Motor neuron (in vitro differentiated cells): ENCODE results near the gene TMEM138. TPM values are rescaled to one million over a fixed set of nuclear protein-coding genes. Genes with fewer than 3 reads are reported as not detected.

Experiments used
- ATAC-seq, 8 experiments: fragments of 200-7000 bp; cut with Tn5 transposase; replicated peaks in 6 of 8; 2 replicates each; pipeline ENCODE4 v1.8.0; 2021; ENCODE audit warnings: mild to moderate bottlenecking in 8 of 8, moderate library complexity in 8 of 8
- H3K27ac ChIP-seq, 2 donors: fragments of 250-450 bp; sonication (Bioruptor Pico); 2 replicates each; pipeline ENCODE4 v1.9.0; 2021; ENCODE audit warnings: antibody characterized with exemption in 2 of 2, mild to moderate bottlenecking in 2 of 2, moderate library complexity in 1 of 2
- H3K4me1 ChIP-seq, 2 donors: fragments of 250-450 bp; sonication (Bioruptor Pico); replicated peaks in 1 of 2; 2 replicates each; pipeline ENCODE4 v1.6.1; 2021; ENCODE audit warnings: antibody characterized with exemption in 2 of 2, mild to moderate bottlenecking in 2 of 2, moderate library complexity in 1 of 2
- H3K4me3 ChIP-seq, 5 donors: fragments of 250-450 bp; sonication (Bioruptor Pico); 2 replicates each; pipeline ENCODE4 v1.9.0; 2021; ENCODE audit warnings: antibody characterized with exemption in 5 of 5, mild to moderate bottlenecking in 5 of 5, moderate library complexity in 4 of 5
- whole genome bisulfite sequencing, 10 experiments: fragments of 450-650 bp; shearing (Covaris generic); methylation state at CpG; one replicate each; pipeline ENCODE4 v1.0.0; 2022; 5-methylcytosine and 5-hydroxymethylcytosine counted together
- in situ Hi-C, 9 experiments: fragments of 400-800 bp; cut with MboI; loops; one replicate each; pipeline ENCODE4 v1.15.0; 2021; ENCODE audit warnings: low sequenced_read_pairs in 9 of 9, low pct_unique_long_range_greater_than_20kb in 2 of 9; ENCODE audit not compliant: unreplicated experiment in 9 of 9
- total RNA-seq, 8 experiments: library from RNA; unstranded; fragments of 300-600 nt; gene quantifications; 2 replicates each; pipeline versions ENCODE4 v1.2.3 to v1.2.4, GENCODE V29; 2022

Gene TMEM138
- 10 to 100 TPM; 22.6 to 61.6 (median 39.0) TPM for total RNA-seq

DNA sequence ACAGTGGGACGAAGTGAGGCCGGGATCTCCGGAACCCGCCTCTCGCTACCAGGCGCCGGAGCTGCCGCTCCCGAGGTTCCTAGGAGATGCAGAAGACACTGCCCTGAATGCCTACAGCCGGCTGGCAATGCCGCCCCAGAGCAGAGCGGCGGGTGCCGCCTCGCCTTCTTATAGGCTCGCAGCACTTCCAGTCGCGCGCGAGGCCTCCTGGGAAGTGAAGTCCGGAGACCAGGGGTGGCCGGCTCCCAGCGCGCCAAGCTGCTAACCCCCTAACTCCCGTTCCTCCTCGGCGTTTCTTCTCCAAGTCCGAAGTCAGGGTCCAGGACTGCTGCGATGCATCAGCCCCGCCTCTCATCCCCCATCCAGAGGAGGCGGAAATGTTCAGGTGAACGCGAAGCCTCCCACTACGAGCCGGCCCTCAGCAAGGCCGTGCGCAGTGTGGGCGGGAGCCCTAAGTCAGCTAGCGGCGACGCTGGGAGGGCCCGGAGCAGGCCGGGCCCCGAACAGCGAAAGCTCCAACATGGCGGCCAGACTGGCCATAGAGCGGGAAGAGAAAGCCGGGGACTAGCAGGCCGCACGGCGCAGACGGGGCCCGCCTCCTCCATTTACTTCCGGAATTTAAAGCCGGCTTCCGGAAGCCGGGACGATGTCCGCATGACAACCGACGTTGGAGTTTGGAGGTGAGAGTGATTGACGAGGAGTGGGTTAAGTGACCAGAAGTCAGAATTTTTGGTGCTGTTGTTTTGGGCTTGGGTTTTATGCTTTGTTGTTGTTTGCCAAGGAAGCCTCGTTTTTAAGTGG, at the start of gene TMEM138, which contains the start of gene CYB561A3:
TMEM138 (plus strand) TSS at position 634 of the 801 bp plus-strand sequence. CDS start 2,017 bp downstream, outside the sequence.
CYB561A3 (minus strand) TSS at position 142 of the 801 bp plus-strand sequence. CDS start 5,169 bp downstream, outside the sequence.
- ATAC-seq: peak; percentile 91 to 94 (median 94)
- Histone ChIP-seq H3K4me1 (peaks cover 14 to 18% of the 10 kb centered on the region in 2 donors), H3K4me3 (peak within 1 kb of the TSS; percentile 52 to 94 (median 78)), H3K27ac (peak within 1 kb of the TSS; percentile 100)
- WGBS, 10 experiments: 0 to 1% (median 0%) methylated on average over 1 to 36 of the region's 63 CpGs; no CpG with 5 or more reads in 4 of the 10 experiments
- in situ Hi-C loops: no loop called here

DNA sequence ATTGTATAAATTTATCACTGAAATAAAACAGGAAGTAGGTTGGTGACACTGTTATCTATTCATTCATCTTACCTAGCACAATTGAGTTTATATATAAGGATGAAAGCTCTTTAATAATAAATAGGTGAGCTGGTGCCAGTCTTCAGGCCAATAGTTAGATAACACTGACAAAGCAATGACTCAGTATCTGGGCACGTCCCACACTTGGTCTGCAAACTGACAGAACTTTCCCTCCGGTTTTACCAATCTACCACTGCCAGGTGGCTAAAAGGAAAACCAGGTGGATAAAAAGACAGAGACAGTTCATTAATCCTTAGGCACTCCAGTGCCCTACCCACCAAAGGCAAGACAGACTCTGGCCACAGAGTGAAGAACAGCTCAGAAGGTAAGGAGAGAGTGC, 46.9 kb upstream of the TMEM138 start:
- Histone ChIP-seq H3K4me3 (no peak overlapping the region), H3K4me1 (no peaks in the 10 kb centered on the region), H3K27ac (no peak overlapping the region)
- in situ Hi-C loops: no loop called here
- 86 to 100% (median 100%) methylated on average over 1 to 2 of the region's 2 CpGs; no CpG with 5 or more reads in 5 of the 10 experiments for WGBS, 10 experiments
- ATAC-seq: no peak

DNA sequence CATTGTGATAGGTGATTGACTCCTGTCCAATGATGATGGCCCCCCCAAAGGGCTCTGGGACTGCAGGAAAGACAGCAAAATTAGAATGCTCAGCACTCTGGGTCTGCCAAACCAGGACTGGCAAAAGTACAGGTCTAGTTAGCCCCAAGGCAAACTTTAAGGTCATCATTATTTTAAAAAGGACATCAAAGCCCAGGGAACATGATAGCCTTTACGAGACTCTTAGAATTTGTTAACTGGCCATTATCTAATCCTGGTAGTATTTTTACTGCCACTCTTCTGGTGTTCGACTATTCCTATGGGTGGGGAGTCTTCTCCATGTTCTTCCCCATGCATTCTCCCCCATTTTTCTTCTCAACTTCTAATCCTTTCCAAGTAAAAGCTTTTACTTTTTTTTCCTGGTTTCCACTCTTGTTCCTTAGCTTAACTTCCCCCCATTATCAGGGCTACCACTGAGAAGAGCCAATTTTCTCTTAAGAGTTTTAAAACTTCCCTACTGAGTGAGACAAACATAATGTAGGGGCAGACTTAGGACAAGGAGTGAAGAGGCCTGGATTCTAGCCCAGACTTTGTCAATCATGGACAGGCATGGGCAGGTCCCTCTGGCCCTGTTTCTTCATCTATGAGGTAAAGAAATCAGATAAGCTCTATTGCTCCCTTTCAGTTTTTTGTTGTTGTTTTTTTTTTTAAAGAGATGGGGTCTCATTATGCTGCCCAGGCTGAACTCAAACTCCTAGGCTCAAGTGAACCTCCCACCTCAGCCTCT, 36.3 kb upstream of the TMEM138 start:
- Histone ChIP-seq H3K27ac (no peak overlapping the region), H3K4me3 (no peak overlapping the region), H3K4me1 (peaks cover under 1 to 2% of the 10 kb centered on the region in 2 donors)
- in situ Hi-C loops: loop anchor here in 1 of 9 experiments (25.0 kb wide), 1 partner anchor 311 kb away; no protein-coding TSS in a partner anchor
- ATAC-seq: peak in 3 of 8 experiments; percentile 26 to 66 (median 56)
- 55 to 100% (median 94%) methylated on average over 1 to 2 of the region's 2 CpGs; no CpG with 5 or more reads in 1 of the 10 experiments for WGBS, 10 experiments

DNA sequence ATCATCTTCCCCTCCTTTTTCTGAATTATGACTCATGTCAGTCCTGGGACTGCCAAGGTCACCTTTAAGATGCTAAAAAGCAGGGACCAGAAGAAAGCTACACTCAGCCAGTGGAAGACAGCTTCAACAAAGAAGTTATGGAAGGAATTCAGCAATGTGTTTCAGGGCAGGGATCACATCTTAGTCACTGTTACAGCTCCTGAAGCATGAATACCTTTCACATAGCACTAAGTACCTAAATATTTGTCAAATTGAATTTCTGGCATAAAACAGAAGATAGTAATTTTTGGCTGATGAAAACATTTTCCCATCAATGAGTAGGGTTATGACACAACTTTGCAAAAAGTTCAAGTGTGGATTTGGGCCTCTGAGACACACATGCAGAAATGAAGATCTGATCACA, 34.5 kb upstream of the TMEM138 start:
- in situ Hi-C loops: loop anchor here in 1 of 9 experiments (25.0 kb wide), 1 partner anchor 310 kb away; no protein-coding TSS in a partner anchor
- peak in 2 of 8 experiments; percentile 13 to 24 for ATAC-seq
- H3K4me3 ChIP-seq: no peak overlapping the region
- peaks cover 12 to 14% of the 10 kb centered on the region in 2 donors for H3K4me1 ChIP-seq
- H3K27ac ChIP-seq: no peak overlapping the region

DNA sequence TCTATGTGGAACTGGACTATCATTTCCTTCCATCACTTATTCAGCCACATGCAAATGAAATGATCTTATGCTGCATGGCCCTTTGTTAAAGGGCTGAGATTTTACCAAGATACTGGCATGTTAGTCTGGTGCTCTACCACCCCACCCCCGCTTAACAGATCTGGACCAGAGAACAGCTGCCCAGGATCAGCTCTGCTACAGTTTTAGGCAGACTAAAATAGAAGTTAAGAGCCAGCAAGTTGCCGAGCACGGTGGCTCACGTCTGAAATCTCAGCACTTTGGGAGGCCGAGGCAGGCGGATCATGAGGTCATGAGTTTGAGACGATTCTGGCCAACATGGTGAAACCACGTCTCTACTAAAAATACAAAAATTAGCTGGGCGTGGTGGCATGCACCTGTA, 33.8 kb upstream of the TMEM138 start:
- 93 to 100% (median 100%) methylated on average over 1 to 6 of the region's 9 CpGs; no CpG with 5 or more reads in 2 of the 10 experiments for WGBS, 10 experiments
- in situ Hi-C loops: loop anchor here in 1 of 9 experiments (25.0 kb wide), 1 partner anchor 309 kb away; no protein-coding TSS in a partner anchor

DNA sequence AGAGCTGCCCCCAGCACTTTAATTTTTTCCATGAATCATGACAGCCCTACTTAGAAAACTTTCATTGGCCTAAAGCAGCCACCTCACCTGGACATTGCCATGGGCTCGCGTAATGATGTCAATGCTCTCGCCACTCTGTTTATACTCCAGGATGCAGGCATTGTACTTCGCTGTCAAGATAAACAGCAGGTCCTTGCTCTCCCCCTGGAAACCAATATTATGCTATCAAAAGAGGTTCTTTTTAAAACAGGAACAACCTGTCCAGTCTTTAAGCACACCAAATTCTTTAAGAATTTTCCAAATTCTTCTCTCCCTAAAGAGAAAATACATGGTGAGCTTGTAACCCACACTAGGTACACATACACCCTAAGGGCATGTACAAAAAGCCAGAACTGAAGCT, 32.3 kb upstream of the TMEM138 start:
- in situ Hi-C loops: loop anchor here in 2 of 9 experiments (10.0 to 25.0 kb wide), 2 partner anchors 55 to 307 kb away; no protein-coding TSS in a partner anchor
- no peak overlapping the region for H3K4me3 ChIP-seq
- ATAC-seq: no peak
- WGBS, 10 experiments: 93 to 100% (median 97%) methylated on average over 1 to 4 of the region's 4 CpGs; no CpG with 5 or more reads in 4 of the 10 experiments
- H3K4me1 ChIP-seq: peaks cover 25 to 27% of the 10 kb centered on the region in 2 donors
- H3K27ac ChIP-seq: no peak overlapping the region

More for the DNA sequence above, 33.8 kb upstream of the TMEM138 start:
- Histone ChIP-seq H3K27ac (no peak overlapping the region), H3K4me3 (no peak overlapping the region), H3K4me1 (peaks cover 12 to 14% of the 10 kb centered on the region in 2 donors)
- ATAC-seq: no peak

DNA sequence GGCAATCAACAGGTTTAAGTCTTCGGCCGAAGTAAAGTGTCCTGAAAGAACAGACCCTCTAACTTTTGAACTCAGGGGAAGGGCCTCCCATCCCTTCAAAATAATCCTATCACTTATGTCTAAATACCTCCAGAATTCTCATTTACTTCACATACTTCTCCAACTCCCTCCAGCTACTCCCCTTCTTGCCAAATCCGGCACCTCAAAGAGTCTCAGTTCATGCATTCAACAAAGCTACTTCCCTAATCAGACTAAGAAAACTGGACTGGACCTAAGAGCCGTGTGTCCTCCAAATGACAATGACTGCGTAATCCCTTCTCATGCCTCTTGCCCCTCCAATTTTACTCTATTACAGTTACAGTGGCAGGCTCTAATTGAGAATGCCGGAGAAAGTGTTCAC, 30.5 kb upstream of the TMEM138 start:
- peak overlapping the region; percentile 58 to 95 (median 91) for H3K4me3 ChIP-seq
- ATAC-seq: no peak
- H3K4me1 ChIP-seq: peaks cover 33 to 39% of the 10 kb centered on the region in 2 donors
- H3K27ac ChIP-seq: no peak overlapping the region
- in situ Hi-C loops: loop anchor here in 2 of 9 experiments (10.0 to 25.0 kb wide), 2 partner anchors 53 to 306 kb away; no protein-coding TSS in a partner anchor
- 21 to 90% (median 74%) methylated on average over 2 to 6 of the region's 6 CpGs; no CpG with 5 or more reads in 1 of the 10 experiments for WGBS, 10 experiments

DNA sequence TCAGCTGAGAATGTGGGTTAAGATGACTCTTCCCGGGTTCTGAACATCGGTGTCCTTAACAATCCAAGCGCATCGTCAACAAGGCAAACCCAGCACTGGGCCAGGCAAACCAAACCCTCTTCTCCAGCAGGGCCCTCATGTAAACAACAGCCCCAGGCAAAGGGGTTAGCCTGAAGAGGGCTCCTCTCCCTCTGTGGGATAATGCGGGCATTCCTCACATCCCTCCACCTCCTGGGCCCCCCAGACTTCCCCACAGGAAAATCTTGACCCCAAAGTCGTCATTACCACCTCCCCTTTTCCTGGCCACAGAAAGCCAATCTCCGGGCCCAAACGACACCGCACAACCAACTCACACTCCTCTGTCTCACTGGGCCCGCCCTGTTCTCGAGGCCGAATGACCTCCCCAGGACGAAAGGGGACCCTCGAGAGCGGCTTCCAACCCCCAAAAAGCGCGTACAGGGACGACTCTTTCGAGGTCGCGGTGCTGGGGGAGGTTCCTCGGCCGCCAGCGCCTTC, 29.8 kb upstream of the TMEM138 start:
- Histone ChIP-seq H3K4me1 (peaks cover 34 to 41% of the 10 kb centered on the region in 2 donors), H3K27ac (peak overlapping the region; percentile 93 to 97), H3K4me3 (peak overlapping the region; percentile 58 to 95 (median 91))
- ATAC-seq: peak in 3 of 8 experiments; percentile 8 to 13 (median 12)
- WGBS, 10 experiments: 0 to 10% (median 0%) methylated on average over 1 to 4 of the region's 24 CpGs; no CpG with 5 or more reads in 4 of the 10 experiments
- in situ Hi-C loops: loop anchor here in 2 of 9 experiments (10.0 to 25.0 kb wide), 2 partner anchors 52 to 305 kb away; no protein-coding TSS in a partner anchor

DNA sequence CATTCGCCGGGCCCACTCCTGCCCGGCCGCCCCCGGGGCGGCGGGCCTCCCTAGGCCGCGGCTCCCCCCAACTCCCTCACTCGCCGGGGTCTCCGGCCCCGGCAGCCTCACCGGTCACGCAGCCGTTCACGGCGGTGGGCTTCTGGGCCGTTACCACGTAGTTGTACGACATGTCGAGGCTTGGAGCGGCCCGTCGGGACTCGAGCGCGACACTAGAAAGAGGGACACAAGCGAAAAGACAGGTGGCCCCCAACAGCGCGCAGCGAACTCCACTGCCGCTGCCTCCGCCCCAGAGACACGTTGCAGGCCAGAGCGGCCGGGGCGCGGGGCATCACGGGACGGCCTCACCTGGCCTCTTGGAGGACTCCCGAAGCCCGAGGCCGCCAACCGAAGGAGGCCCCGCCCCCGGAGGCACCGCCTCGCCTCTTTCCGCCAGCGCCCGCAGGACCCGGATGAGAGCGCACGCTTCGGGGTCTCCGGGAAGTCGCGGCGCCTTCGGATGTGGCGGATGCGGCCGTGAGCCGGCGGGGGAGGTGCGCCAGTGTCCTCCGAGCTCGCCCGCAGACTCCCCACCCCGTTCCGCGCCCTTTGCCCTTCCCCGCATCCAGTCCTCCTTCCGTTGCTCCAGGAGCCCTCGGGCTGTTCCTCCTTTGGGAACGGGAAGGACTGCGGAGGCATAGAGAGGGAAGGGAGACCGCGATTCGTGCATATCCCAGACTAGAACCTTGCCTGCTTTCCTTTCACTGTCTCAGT, 29.2 kb upstream of the TMEM138 start, which contains the start of the genes DDB1 and TKFC:
DDB1 (minus strand) TSS at position 309 of the 753 bp plus-strand sequence; CDS start at position 172, 137 bp downstream.
TKFC (plus strand) TSS at position 432 of the 753 bp plus-strand sequence. CDS start 1,501 bp downstream, outside the sequence.
- H3K4me3 ChIP-seq: peak within 1 kb of the TSS; percentile 58 to 95 (median 91)
- H3K27ac ChIP-seq: peak within 1 kb of the TSS; percentile 93 to 97
- ATAC-seq: peak; percentile 77 to 94 (median 92)
- in situ Hi-C loops: loop anchor here in 2 of 9 experiments (10.0 to 25.0 kb wide), 2 partner anchors 52 to 304 kb away; no protein-coding TSS in a partner anchor
- 0 to 3% (median 0%) methylated on average over 3 to 15 of the region's 81 CpGs; no CpG with 5 or more reads in 5 of the 10 experiments for WGBS, 10 experiments
- H3K4me1 ChIP-seq: peaks cover 34 to 41% of the 10 kb centered on the region in 2 donors

DNA sequence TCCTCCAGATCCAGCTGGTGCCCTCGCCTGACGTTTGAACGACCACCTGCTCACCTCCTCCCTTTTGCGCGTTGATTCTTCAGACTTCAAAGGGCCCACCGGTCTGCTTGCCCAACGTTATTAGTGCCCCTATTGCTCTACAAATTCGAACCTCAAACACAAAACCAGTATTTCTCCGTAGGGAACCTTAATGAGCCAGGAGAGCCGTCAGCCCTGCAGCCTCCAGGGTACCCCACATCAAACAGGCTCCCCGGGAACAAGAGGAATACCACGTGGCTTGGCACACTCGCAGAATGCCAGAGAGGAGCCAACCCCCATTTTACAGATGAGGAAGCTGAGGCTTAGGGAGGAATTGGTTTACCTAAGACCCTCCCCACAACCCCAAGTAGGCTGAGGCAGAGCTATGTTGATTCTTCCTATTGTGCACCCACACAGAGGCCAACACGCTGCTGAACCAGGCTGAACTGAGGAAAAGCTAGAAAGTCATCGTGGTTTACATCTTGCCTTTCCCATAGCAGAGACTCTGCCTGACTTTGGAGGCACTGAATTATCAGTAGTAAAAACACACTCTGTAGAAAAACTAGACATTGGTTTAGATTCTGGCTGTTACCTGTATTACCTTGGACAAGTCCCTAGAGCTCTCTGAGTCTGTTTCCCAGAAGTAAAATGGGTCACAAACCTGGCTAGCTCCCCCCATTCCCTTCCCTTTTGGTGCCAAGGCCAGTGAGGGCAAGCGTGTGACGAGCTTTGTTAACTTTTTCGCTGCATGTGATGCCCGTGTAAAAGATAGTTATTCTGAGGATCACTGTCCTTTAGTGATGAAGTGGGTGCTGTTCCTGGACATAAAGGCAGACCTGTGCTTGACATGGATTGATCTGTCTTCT, 28.4 kb upstream of the TMEM138 start:
- no peak for ATAC-seq
- Histone ChIP-seq H3K27ac (peak overlapping the region; percentile 93 to 97), H3K4me3 (peak overlapping the region; percentile 58 to 95 (median 91)), H3K4me1 (peaks cover 34 to 41% of the 10 kb centered on the region in 2 donors)
- WGBS, 10 experiments: 0 to 100% (median 24%) methylated on average over 1 to 11 of the region's 19 CpGs; no CpG with 5 or more reads in 1 of the 10 experiments
- in situ Hi-C loops: loop anchor here in 2 of 9 experiments (10.0 to 25.0 kb wide), 2 partner anchors 51 to 304 kb away; no protein-coding TSS in a partner anchor
